Glutamatergic neuron (in vitro differentiated cells): ENCODE data around the gene ZNF316. TPM values are rescaled to one million over a fixed set of nuclear protein-coding genes. Genes with fewer than 3 reads are reported as not detected.

ENCODE experiments used
- DNase-seq: peaks from one replicate; pipeline ENCODE4 v3.0.0; 2022
- H3K27ac Mint-ChIP-seq: one replicate; pipeline ENCODE4 v1.8.0; 2020; ENCODE audit warnings: mild to moderate bottlenecking, mixed read lengths, inconsistent platforms; ENCODE audit not compliant: unreplicated experiment
- H3K27me3 Mint-ChIP-seq: one replicate; pipeline ENCODE4 v1.8.0; 2020; ENCODE audit warnings: mild to moderate bottlenecking, moderate library complexity, mixed read lengths, inconsistent platforms; ENCODE audit not compliant: unreplicated experiment
- H3K36me3 Mint-ChIP-seq: one replicate; pipeline ENCODE4 v1.8.0; 2020; ENCODE audit warnings: mild to moderate bottlenecking, mixed read lengths, inconsistent platforms; ENCODE audit not compliant: unreplicated experiment
- H3K4me1 Mint-ChIP-seq: one replicate; pipeline ENCODE4 v1.8.0; 2020; ENCODE audit warnings: mild to moderate bottlenecking, low read depth, mixed read lengths, inconsistent platforms; ENCODE audit not compliant: unreplicated experiment
- H3K4me3 Mint-ChIP-seq: one replicate; pipeline ENCODE4 v1.8.0; 2020; ENCODE audit warnings: mild to moderate bottlenecking, mixed read lengths, inconsistent platforms; ENCODE audit not compliant: unreplicated experiment
- H3K9me3 Mint-ChIP-seq: one replicate; pipeline ENCODE4 v1.8.0; 2020; ENCODE audit warnings: mild to moderate bottlenecking, moderate library complexity, mixed read lengths, inconsistent platforms; ENCODE audit not compliant: unreplicated experiment
- total RNA-seq: library from RNA; stranded (reverse); fragmentation: NEBNext Ultra II Directional; extraction: Animal tissue kit (Norgen Biotek cat#: 25700); gene quantifications from one replicate; pipeline ENCODE4 v1.2.1, GENCODE V29; 2021; ENCODE audit not compliant: unreplicated experiment
- TF ChIP-seq, protein P1 (sequence below): fragments of 200-600 bp; sonication (generic); IDR thresholded peaks from one replicate; pipeline ENCODE4 v1.5.0; 2021; ENCODE audit not compliant: partially characterized antibody, unreplicated experiment

The ZNF316 gene
- total RNA-seq, 1 donor from 2014 or later = 51.1 TPM

- H3K27ac Mint-ChIP-seq = no peak overlapping the region
- H3K27me3 Mint-ChIP-seq = peaks cover 14% of the 10 kb centered on the region
- TF ChIP-seq, protein P1, sequence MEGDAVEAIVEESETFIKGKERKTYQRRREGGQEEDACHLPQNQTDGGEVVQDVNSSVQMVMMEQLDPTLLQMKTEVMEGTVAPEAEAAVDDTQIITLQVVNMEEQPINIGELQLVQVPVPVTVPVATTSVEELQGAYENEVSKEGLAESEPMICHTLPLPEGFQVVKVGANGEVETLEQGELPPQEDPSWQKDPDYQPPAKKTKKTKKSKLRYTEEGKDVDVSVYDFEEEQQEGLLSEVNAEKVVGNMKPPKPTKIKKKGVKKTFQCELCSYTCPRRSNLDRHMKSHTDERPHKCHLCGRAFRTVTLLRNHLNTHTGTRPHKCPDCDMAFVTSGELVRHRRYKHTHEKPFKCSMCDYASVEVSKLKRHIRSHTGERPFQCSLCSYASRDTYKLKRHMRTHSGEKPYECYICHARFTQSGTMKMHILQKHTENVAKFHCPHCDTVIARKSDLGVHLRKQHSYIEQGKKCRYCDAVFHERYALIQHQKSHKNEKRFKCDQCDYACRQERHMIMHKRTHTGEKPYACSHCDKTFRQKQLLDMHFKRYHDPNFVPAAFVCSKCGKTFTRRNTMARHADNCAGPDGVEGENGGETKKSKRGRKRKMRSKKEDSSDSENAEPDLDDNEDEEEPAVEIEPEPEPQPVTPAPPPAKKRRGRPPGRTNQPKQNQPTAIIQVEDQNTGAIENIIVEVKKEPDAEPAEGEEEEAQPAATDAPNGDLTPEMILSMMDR = no peak
Observed at GRCh38 chr7:6639032-6639431, 1.9 kb downstream of the ZNF316 start.

GRCh38 chr7:6639627-6640026 is 2.5 kb downstream of the ZNF316 start:
- Mint-ChIP-seq H3K4me1 (peaks cover 5% of the 10 kb centered on the region), H3K9me3 (peaks cover 6% of the 10 kb centered on the region), H3K27ac (no peak overlapping the region), H3K36me3 (no peaks in the 10 kb centered on the region), H3K27me3 (peaks cover 13% of the 10 kb centered on the region), H3K4me3 (no peak overlapping the region)
- no peak for DNase-seq
- TF ChIP-seq, protein P1 = no peak

More at GRCh38 chr7:6639032-6639431, 1.9 kb downstream of the ZNF316 start:
- peak overlapping the region; percentile 88 for H3K4me3 Mint-ChIP-seq
- DNase-seq = no peak
- H3K4me1 Mint-ChIP-seq = peaks cover 5% of the 10 kb centered on the region
- no peaks in the 10 kb centered on the region for H3K36me3 Mint-ChIP-seq
- peaks cover 6% of the 10 kb centered on the region for H3K9me3 Mint-ChIP-seq

DNA sequence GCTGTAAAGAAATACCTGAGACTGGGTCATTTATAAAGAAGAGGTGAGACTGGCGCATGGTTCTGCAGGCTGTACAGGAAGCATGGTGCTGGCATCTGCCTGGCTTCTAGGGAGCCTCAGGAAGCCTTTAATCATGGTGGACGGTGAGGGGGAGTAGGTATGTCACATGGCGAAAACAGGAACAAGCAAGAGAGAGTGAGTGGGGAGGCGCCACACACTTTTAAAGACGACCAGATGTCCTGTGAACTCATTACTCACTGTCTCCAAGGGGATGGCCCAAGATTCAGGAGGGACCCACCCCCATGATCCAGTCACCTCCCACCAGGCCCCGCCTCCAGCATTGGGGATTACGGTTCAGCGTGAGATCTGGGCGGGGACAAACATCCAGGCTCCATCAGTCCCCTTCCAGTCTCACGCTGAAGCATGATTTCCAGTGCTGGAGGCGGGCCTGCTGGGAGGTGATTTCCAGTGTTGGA is 3.2 kb downstream of the ZNF316 start:
- Mint-ChIP-seq H3K4me3 (no peak overlapping the region), H3K27ac (no peak overlapping the region), H3K4me1 (peaks cover 5% of the 10 kb centered on the region), H3K27me3 (peaks cover 14% of the 10 kb centered on the region), H3K9me3 (peaks cover 6% of the 10 kb centered on the region), H3K36me3 (no peaks in the 10 kb centered on the region)
- TF ChIP-seq, protein P1 = no peak
- peak; percentile 34 for DNase-seq

DNA sequence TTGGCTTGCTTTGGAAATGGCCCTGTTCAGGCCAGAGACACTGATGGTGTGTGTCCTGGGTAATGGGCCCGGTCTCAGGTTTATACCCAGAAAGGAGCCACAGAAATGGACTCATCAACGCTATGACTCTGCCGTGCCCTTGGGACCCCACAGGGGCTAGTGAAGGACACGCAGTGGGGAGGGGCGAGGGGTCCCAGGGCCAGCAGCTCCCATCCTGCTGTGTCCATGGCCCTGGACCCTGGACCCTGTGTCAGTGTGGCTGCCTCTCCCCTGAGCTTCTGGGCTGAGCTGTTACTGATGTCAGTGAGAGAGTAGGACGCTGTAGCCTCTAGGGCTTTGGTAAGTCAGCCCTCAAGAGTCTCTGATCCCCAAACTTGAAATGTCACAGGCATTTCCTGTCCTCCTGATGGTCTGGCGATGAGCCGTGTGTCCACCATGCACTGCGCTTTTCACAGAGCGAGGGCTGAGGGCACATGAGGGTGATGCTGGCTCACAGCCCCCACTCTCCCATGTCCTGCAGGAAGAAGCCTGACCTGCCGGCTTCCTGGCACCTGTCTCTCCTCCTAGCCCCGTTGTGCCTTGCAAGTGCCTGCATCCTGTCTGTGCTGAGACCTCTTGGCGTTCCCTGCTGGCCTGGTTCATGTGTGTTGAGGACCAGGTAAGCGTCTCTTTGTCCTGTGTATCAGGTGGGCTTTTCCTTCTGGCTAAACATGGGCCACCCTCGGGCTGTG is 4.4 kb downstream of the ZNF316 start:
- Mint-ChIP-seq H3K27ac (no peak overlapping the region), H3K4me1 (peaks cover 5% of the 10 kb centered on the region)

More for the DNA sequence above, 4.4 kb downstream of the ZNF316 start:
- no peak for DNase-seq
- Mint-ChIP-seq H3K27me3 (peaks cover 15% of the 10 kb centered on the region), H3K36me3 (no peaks in the 10 kb centered on the region), H3K4me3 (no peak overlapping the region), H3K9me3 (peaks cover 6% of the 10 kb centered on the region)
- TF ChIP-seq, protein P1 = no peak
